HG03196 (cell line): Measurements from ENCODE around the gene USP17L20.
"Not testable (repeated sequence)": the region's sequence is repeated elsewhere in the genome, so short reads cannot be mapped to it uniquely, and the experiment has no call there.

ENCODE experiments used
- ATAC-seq: cut with Tn5 transposase; IDR thresholded peaks from one replicate; pipeline ENCODE4 v1.9.1; 2021; ENCODE audit not compliant: unreplicated experiment

The USP17L20 gene

GRCh38 chr4:9257824-9258223 is at the start of gene USP17L20:
Gene USP17L20 (plus strand): TSS chr4:9258124. CDS start chr4:9258124, 0 bp downstream.
- not testable (repeated sequence) for ATAC-seq

GRCh38 chr4:9210357-9210756 is 47.6 kb upstream of the USP17L20 start, which contains the start of gene USP17L10:
Gene USP17L10 (plus strand): TSS chr4:9210657. CDS start chr4:9210657, 0 bp downstream.
- ATAC-seq = not testable (repeated sequence)

- not testable (repeated sequence) for ATAC-seq
Measured at GRCh38 chr4:9214701-9215100, 43.2 kb upstream of the USP17L20 start.

- not testable (repeated sequence) for ATAC-seq
Measured at GRCh38 chr4:9215105-9215504, 42.8 kb upstream of the USP17L20 start, which contains the start of gene USP17L11. Gene USP17L11 (plus strand): TSS chr4:9215405. CDS start chr4:9215405, 0 bp downstream.

GRCh38 chr4:9219852-9220251 is 38.1 kb upstream of the USP17L20 start, which contains the start of gene USP17L12:
Gene USP17L12 (plus strand): TSS chr4:9220152. CDS start chr4:9220152, 0 bp downstream.
- ATAC-seq = not testable (repeated sequence)

GRCh38 chr4:9224596-9224995 is 33.3 kb upstream of the USP17L20 start, which contains the start of gene USP17L13:
Gene USP17L13 (plus strand): TSS chr4:9224896. CDS start chr4:9224896, 0 bp downstream.
- not testable (repeated sequence) for ATAC-seq

- not testable (repeated sequence) for ATAC-seq
Measured at GRCh38 chr4:9230249-9230648, 27.7 kb upstream of the USP17L20 start.

GRCh38 chr4:9234085-9234484 is 23.8 kb upstream of the USP17L20 start, which contains the start of gene USP17L15:
Gene USP17L15 (plus strand): TSS chr4:9234385. CDS start chr4:9234385, 0 bp downstream.
- ATAC-seq = not testable (repeated sequence)

- ATAC-seq = not testable (repeated sequence)
Measured at GRCh38 chr4:9238461-9238860, 19.5 kb upstream of the USP17L20 start.

GRCh38 chr4:9243579-9243978 is 14.3 kb upstream of the USP17L20 start, which contains the start of gene USP17L17:
Gene USP17L17 (plus strand): TSS chr4:9243879. CDS start chr4:9243879, 0 bp downstream.
- not testable (repeated sequence) for ATAC-seq

- not testable (repeated sequence) for ATAC-seq
Measured at GRCh38 chr4:9247953-9248680, 9.8 kb upstream of the USP17L20 start, which contains the start of gene USP17L18. Gene USP17L18 (plus strand): TSS chr4:9248630. CDS start chr4:9248630, 0 bp downstream.

GRCh38 chr4:9253078-9253477 is 4.8 kb upstream of the USP17L20 start, which contains the start of gene USP17L19:
Gene USP17L19 (plus strand): TSS chr4:9253378. CDS start chr4:9253378, 0 bp downstream.
- ATAC-seq = not testable (repeated sequence)

- ATAC-seq = not testable (repeated sequence)
Measured at GRCh38 chr4:9262572-9262971, 4.6 kb downstream of the USP17L20 start, which contains the start of gene USP17L21. Gene USP17L21 (plus strand): TSS chr4:9262872. CDS start chr4:9262872, 0 bp downstream.

- ATAC-seq = not testable (repeated sequence)
Measured at GRCh38 chr4:9267319-9267718, 9.4 kb downstream of the USP17L20 start, which contains the start of gene USP17L22. Gene USP17L22 (plus strand): TSS chr4:9267619. CDS start chr4:9267619, 0 bp downstream.

- ATAC-seq = not testable (repeated sequence)
Measured at GRCh38 chr4:9271719-9272118, 13.8 kb downstream of the USP17L20 start.
